Calu3 (cell line): ENCODE measurements around the gene HDHD5. TPM values are rescaled to one million over a fixed set of nuclear protein-coding genes. Genes with fewer than 3 reads are reported as not detected.

ENCODE experiments used
- Bru-seq: library from RNA; stranded (reverse); fragments of 400-500 nt; gene quantifications from one replicate; lab custom pipeline; 2021; lab: Mats Ljungman, UMichigan
- BruChase-seq, 2 experiments: library from RNA; stranded (reverse); fragments of 400-500 nt; gene quantifications; one replicate each; lab custom pipeline; 2021; lab: Mats Ljungman, UMichigan
- BruUV-seq: library from RNA; stranded (reverse); fragments of 400-500 nt; replicated peaks from 2 replicates; lab custom pipeline; 2021; lab: Mats Ljungman, UMichigan
- CTCF ChIA-PET: fragments of 300-600 bp; sonication (Branson Sonifier 250); formaldehyde crosslinking; loops from one replicate; lab custom pipeline; 2022; ENCODE audit warnings: antibody characterized with exemption; lab: Charles Lee
- DNase-seq: peaks from one replicate; pipeline ENCODE4 v3.0.0; 2022
- H3K27ac Mint-ChIP-seq: one replicate; pipeline ENCODE4 v1.8.0; 2022; ENCODE audit warnings: mixed read lengths; ENCODE audit not compliant: unreplicated experiment
- H3K27me3 Mint-ChIP-seq: one replicate; pipeline ENCODE4 v1.8.0; 2022; ENCODE audit warnings: mixed read lengths; ENCODE audit not compliant: unreplicated experiment
- H3K36me3 Mint-ChIP-seq: one replicate; pipeline ENCODE4 v1.8.0; 2022; ENCODE audit warnings: mild to moderate bottlenecking, moderate library complexity, mixed read lengths; ENCODE audit not compliant: insufficient read depth, unreplicated experiment
- H3K4me1 Mint-ChIP-seq: one replicate; pipeline ENCODE4 v1.8.0; 2022; ENCODE audit warnings: mild to moderate bottlenecking, low read depth, mixed read lengths; ENCODE audit not compliant: unreplicated experiment
- H3K4me3 Mint-ChIP-seq: one replicate; pipeline ENCODE4 v1.8.0; 2022; ENCODE audit warnings: mild to moderate bottlenecking, low read depth, moderate library complexity, mixed read lengths; ENCODE audit not compliant: unreplicated experiment
- H3K9me3 Mint-ChIP-seq: one replicate; pipeline ENCODE4 v1.8.0; 2022; ENCODE audit warnings: low read depth, mixed read lengths; ENCODE audit not compliant: unreplicated experiment
- CTCF ChIP-seq: fragments of 200-600 bp; IDR thresholded peaks from one replicate; pipeline ENCODE4 v1.8.0; 2022; ENCODE audit warnings: antibody characterized with exemption; ENCODE audit not compliant: unreplicated experiment
- intact Hi-C: fragments of 100-400 bp; cut with micrococcal nuclease; formaldehyde crosslinking; loops from one replicate; pipeline ENCODE4 v1.10.0; 2022; ENCODE audit not compliant: unreplicated experiment
- long read RNA-seq: library from polyadenylated mRNA; stranded (forward); transcript quantifications from one replicate; pipeline ENCODE4 v2.0.0, GENCODE V29; 2022
- total RNA-seq: library from RNA; stranded (reverse); gene quantifications from 2 replicates; pipeline ENCODE4 v1.2.3, GENCODE V29; 2022

Gene HDHD5
- total RNA-seq (44.4 and 48.0 TPM in 2 replicates), Bru-seq, nascent RNA (percentile 65 among the genes with signal in this experiment), BruChase-seq, experiment 1, labeled RNA remaining after a 6-hour chase (percentile 69 among the genes with signal in this experiment), BruChase-seq, experiment 2, labeled RNA remaining after a 2-hour chase (percentile 72 among the genes with signal in this experiment)
- long read RNA-seq, transcript HDHD5-202 (8 exons, 1,799 nt) = major isoform, 103 of 134 reads
- long read RNA-seq, partial matches to known transcripts = 5 of 134 reads
- long read RNA-seq, other reads (novel, unspliced or antisense) = 23 of 134 reads

GRCh38 chr22:17158568-17159503, at the start of gene HDHD5:
HDHD5 (minus strand) TSS chr22:17159277; CDS start chr22:17159251, 26 bp downstream.
- no TSS peak for BruUV-seq
- CTCF ChIA-PET = interaction anchor here (0.7 to 1.9 kb wide), 3 partner anchors 13 to 343 kb away, joined by 3 to 14 read pairs (median 4); no protein-coding TSS in a partner anchor
- peak; percentile 88 for DNase-seq
- Mint-ChIP-seq H3K36me3 (peaks cover 29% of the 10 kb centered on the region), H3K4me1 (peaks cover 8% of the 10 kb centered on the region), H3K4me3 (peak within 1 kb of the TSS; percentile 96), H3K27ac (peak within 1 kb of the TSS; percentile 56), H3K27me3 (no peaks in the 10 kb centered on the region), H3K9me3 (no peaks in the 10 kb centered on the region)
- TF ChIP-seq CTCF = no peak
- intact Hi-C loops = no loop called here

- Mint-ChIP-seq H3K36me3 (no peaks in the 10 kb centered on the region), H3K9me3 (no peaks in the 10 kb centered on the region), H3K27ac (no peak overlapping the region), H3K4me3 (no peak overlapping the region), H3K27me3 (peaks cover 52% of the 10 kb centered on the region), H3K4me1 (peaks cover 14% of the 10 kb centered on the region)
- CTCF ChIA-PET = interaction anchor here (0.6 to 1.4 kb wide), 3 partner anchors 34 to 296 kb away, joined by 3 to 22 read pairs (median 6); no protein-coding TSS in a partner anchor
- no peak for TF ChIP-seq CTCF
- BruUV-seq = no TSS peak
- intact Hi-C loops = loop anchor here (1.0 to 10.0 kb wide), 2 partner anchors 119 to 296 kb away; no protein-coding TSS in a partner anchor
- DNase-seq = no peak
These were observed 46.4 kb upstream of the HDHD5 start for GRCh38 chr22:17205432-17205831.

- Mint-ChIP-seq H3K27me3 (peaks cover 71% of the 10 kb centered on the region), H3K36me3 (no peaks in the 10 kb centered on the region), H3K9me3 (no peaks in the 10 kb centered on the region), H3K4me1 (peaks cover 14% of the 10 kb centered on the region), H3K4me3 (no peak overlapping the region), H3K27ac (no peak overlapping the region)
- CTCF ChIA-PET = interaction anchor here (0.7 to 1.7 kb wide), 6 partner anchors 30 to 300 kb away, joined by 3 to 14 read pairs (median 6); no protein-coding TSS in a partner anchor
- peak; percentile 31 for TF ChIP-seq CTCF
- intact Hi-C loops = loop anchor here (2.0 to 10.0 kb wide), 2 partner anchors 123 to 127 kb away; no protein-coding TSS in a partner anchor
- peak; percentile 32 for DNase-seq
- no TSS peak for BruUV-seq
These were observed 42.3 kb upstream of the HDHD5 start for GRCh38 chr22:17201285-17201945.
